ENCODE results near the gene ARHGAP27.

The ARHGAP27 gene

DNA sequence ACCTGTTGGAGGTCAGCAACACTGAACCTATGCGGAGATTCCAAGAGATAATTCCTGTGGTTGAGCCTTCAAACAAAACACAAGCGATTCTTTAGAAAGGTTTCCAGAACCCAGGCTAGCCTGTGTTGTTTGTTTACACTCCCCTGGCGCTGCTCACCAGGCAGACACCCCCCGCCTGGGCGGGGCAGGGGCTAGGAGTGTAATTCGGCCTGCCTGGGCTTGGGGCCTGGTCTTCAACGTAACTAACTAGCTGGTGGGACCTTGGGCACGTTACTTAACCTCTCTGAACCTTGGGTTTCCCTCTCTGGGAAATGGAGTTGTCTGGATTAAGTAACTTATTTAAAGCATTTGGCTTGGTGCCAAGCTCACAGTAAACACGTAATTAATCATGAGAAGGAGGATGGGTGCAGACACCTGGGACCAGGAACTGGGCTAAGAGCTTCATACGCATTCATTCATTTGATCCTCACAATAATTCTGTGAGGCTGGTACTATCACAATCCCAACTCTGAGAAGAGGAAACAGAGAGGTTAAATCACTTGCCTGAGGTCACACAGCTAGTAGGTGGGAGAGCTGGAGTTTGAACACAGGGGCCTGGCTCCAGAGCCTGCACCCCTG, 7.6 kb upstream of the ARHGAP27 start:
- H3K27ac Mint-ChIP-seq = no peak overlapping the region
- H3K27me3 Mint-ChIP-seq = no peaks in the 10 kb centered on the region
- H3K36me3 Mint-ChIP-seq = no peaks in the 10 kb centered on the region
- H3K4me3 Mint-ChIP-seq = no peak overlapping the region
- peaks cover 10% of the 10 kb centered on the region for H3K4me1 Mint-ChIP-seq (ENCODE audit: low read depth)
- H3K9me3 Mint-ChIP-seq (ENCODE audit: low read depth) = no peaks in the 10 kb centered on the region

DNA sequence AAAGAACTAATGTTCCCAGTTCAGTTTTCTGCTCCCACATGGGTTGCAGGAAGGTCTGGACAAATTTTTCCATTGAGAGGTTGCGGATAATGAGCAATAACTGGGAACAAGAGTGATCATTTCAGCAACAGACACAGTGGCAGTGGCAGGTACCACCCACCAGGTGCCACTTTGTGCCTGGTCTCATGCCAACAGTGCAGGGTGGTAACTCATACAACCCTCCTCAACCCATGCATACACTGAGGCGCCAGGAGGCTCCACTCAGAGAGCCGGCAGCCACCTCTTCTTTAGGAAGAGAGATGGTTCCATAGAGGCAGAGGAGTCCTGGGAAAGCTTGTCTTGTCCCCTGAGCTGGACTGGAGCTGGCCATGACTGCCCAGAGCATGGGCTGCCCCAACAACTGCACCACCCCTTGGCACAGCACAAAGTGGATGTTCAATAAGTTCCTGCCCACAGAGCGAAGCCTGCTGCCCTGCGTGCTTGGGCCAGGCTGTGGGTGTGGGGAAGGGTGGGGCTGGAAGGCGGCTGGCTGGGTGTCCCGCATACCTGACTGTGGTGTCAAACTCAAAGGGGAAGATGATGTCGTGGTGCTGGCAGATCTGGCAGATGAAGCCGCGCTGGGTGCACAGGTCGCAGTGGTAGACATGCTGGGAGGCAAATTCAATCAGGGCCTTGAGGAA, 6.4 kb upstream of the ARHGAP27 start:
- Mint-ChIP-seq H3K9me3 (ENCODE audit: low read depth) (no peaks in the 10 kb centered on the region), H3K36me3 (no peaks in the 10 kb centered on the region), H3K4me3 (no peak overlapping the region), H3K27ac (no peak overlapping the region), H3K4me1 (ENCODE audit: low read depth) (peaks cover 9% of the 10 kb centered on the region), H3K27me3 (no peaks in the 10 kb centered on the region)

DNA sequence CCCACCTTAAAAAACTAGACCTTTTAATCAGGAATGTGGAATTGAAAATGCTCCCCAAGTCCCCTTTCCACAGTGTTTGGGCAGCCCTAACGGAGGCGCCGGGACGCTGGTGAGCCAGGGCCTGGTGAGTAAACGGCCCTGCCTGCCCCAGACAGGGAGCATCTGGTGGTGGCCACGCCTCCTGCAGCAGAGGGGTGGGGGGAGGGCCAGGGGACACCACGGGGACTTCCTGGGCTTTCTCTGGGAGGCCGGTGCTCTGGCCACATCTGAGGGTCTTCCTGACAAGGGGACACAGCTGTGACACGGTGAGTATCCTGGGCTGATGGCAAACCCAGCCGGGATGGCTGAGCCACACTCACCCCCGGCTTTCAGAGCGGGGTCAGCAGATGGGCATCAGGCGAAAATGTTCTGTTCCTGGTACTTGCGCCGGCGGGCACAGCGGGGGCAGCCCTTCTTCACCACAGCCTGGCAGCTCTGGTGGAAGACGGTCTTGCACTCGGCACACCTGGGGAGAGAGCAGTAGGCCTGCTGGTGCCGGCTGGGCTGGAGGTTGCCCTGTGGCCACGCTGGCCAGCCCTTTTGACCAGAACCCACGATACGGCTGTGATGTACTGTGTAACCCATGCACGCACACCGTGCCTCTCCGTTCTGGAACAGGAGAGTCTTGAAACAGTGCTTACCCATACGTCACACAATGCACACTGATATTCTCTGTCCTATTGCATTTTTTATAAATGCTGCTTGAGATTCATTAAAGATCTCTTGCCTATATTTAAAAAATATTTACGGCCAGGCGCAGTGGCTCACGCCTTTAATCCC, 5.0 kb upstream of the ARHGAP27 start:
- Mint-ChIP-seq H3K27ac (no peak overlapping the region), H3K4me3 (no peak overlapping the region), H3K4me1 (ENCODE audit: low read depth) (peaks cover 9% of the 10 kb centered on the region), H3K9me3 (ENCODE audit: low read depth) (no peaks in the 10 kb centered on the region), H3K27me3 (no peaks in the 10 kb centered on the region), H3K36me3 (no peaks in the 10 kb centered on the region)

- no peak overlapping the region for H3K27ac Mint-ChIP-seq
- H3K9me3 Mint-ChIP-seq (ENCODE audit: low read depth) = no peaks in the 10 kb centered on the region
- H3K27me3 Mint-ChIP-seq = no peaks in the 10 kb centered on the region
- H3K36me3 Mint-ChIP-seq = no peaks in the 10 kb centered on the region
- H3K4me1 Mint-ChIP-seq (ENCODE audit: low read depth) = peaks cover 9% of the 10 kb centered on the region
- no peak overlapping the region for H3K4me3 Mint-ChIP-seq
Measured at GRCh38 chr17:45436625-45437464, 4.2 kb upstream of the ARHGAP27 start.

GRCh38 chr17:45436161-45436560, 3.5 kb upstream of the ARHGAP27 start:
- H3K9me3 Mint-ChIP-seq (ENCODE audit: low read depth) = no peaks in the 10 kb centered on the region
- no peaks in the 10 kb centered on the region for H3K36me3 Mint-ChIP-seq
- peaks cover 9% of the 10 kb centered on the region for H3K4me1 Mint-ChIP-seq (ENCODE audit: low read depth)
- no peaks in the 10 kb centered on the region for H3K27me3 Mint-ChIP-seq
- H3K27ac Mint-ChIP-seq = no peak overlapping the region
- no peak overlapping the region for H3K4me3 Mint-ChIP-seq

DNA sequence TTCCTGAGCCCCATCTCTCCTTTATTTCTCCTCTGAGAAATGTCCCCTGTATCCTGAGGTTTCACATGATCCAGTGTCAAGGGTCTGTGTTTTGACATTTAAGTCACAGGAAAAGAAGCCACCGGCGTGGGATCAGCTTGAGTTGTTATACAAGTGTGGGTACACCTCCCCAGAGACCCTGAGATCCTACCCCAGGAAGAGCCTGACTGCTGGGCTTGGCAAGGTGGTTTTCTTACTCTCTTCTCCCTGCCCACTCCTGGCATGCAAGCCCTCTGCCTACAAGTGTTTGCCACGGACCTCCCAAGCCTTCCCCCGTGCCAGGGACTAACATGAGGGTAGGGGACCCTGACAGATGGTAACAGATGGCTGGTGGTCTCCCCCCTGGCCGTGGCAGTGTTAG, 2.8 kb upstream of the ARHGAP27 start:
- no peaks in the 10 kb centered on the region for H3K9me3 Mint-ChIP-seq (ENCODE audit: low read depth)

GRCh38 chr17:45433159-45433535, 477 bp upstream of the ARHGAP27 start:
- no peak overlapping the region for H3K27ac Mint-ChIP-seq
- H3K27me3 Mint-ChIP-seq = no peaks in the 10 kb centered on the region
- no peaks in the 10 kb centered on the region for H3K36me3 Mint-ChIP-seq
- H3K4me1 Mint-ChIP-seq (ENCODE audit: low read depth) = peaks cover 18% of the 10 kb centered on the region
- H3K9me3 Mint-ChIP-seq (ENCODE audit: low read depth) = no peaks in the 10 kb centered on the region
- peak overlapping the region; percentile 70 for H3K4me3 Mint-ChIP-seq

More for the DNA sequence above, 2.8 kb upstream of the ARHGAP27 start:
- H3K4me3 Mint-ChIP-seq = no peak overlapping the region
- peaks cover 9% of the 10 kb centered on the region for H3K4me1 Mint-ChIP-seq (ENCODE audit: low read depth)
- no peaks in the 10 kb centered on the region for H3K27me3 Mint-ChIP-seq
- H3K27ac Mint-ChIP-seq = no peak overlapping the region
- H3K36me3 Mint-ChIP-seq = no peaks in the 10 kb centered on the region

DNA sequence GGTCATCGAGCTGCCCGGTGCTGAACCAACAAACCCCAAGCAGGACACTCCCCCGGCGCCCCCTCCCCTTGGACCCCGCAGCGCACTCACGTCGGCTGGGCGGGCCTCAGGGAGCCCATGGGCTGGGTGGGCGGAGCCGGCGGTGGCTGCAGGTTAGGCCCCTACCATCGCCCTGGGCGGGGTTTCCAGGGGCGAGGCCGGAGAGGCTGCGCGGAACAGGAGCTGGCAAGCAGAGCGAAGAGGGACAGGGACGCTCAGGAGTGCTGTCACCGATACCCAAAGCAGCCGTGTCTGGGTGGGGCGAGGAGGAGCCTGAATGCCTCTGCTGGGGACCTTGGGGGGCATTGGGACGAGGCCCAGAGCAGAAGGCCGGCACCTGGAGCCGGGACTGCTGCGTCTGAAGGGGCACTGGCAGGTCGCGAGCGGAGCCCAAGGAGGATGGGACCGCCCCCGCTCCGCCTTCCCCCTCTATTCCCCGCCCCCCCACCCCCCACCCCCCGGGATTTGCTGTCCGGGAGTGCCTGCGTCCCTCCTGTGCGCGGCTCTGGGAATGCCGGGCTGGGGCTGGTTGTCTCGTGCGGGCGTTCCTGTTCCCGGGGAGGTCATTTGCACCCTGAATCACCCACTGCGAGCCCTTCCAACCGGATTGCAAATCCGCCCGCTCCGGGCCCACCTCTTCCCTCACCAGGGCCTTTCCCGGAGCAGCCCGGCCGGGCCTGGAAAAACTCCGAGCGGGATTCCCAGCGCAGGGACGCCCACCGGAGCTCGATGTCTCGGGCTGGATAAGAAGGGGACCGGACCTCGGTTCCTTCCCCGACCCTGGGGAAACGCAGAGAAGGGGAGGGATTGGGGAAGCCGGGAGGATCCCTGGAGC, 902 bp downstream of the ARHGAP27 start:
- H3K27ac Mint-ChIP-seq = no peak overlapping the region
- H3K4me1 Mint-ChIP-seq (ENCODE audit: low read depth) = peaks cover 18% of the 10 kb centered on the region
- no peaks in the 10 kb centered on the region for H3K9me3 Mint-ChIP-seq (ENCODE audit: low read depth)
- no peaks in the 10 kb centered on the region for H3K36me3 Mint-ChIP-seq
- no peaks in the 10 kb centered on the region for H3K27me3 Mint-ChIP-seq
- H3K4me3 Mint-ChIP-seq = peak overlapping the region; percentile 81

DNA sequence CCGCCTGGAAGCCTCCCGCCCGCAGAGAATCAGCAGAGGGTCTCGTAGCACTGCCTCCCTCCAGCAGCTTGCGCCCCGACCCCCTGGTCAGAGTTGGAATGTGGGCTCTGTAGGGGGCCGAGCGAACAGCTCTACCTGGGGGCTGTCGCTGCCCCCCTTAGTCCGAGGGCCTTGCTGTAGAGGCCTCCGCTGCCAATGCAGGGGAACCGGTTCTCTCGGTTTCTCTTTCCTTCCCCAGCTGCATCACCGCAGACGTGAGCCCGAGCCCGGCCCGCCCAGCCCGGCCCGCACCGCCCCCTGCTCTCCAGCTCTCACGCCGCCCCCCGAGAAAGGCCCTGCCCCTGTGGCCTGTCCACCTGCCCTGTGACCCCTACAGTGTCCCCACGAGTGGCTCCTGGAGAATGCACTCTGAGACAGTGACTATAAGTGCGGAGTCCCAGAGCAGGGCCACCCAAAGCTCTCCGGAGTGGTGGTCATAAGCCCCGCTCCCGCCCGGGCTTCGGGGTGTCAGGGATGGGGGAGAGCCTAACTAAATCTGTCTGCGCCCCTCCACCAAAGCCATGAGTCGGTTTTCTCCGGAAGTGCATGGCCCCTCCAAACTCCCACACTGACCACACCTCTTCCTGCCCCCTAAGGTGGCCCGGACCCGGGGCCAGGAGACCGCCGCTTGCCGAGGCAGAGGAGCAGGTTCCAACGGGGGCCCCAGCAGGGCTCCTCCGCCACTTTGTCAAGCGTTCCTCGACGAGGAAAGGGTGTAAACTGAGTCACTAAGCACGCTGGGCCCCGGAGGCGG, 1.7 kb downstream of the ARHGAP27 start:
- no peak overlapping the region for H3K27ac Mint-ChIP-seq
- H3K4me1 Mint-ChIP-seq (ENCODE audit: low read depth) = peaks cover 18% of the 10 kb centered on the region
- H3K36me3 Mint-ChIP-seq = no peaks in the 10 kb centered on the region
- peak overlapping the region; percentile 81 for H3K4me3 Mint-ChIP-seq
- no peaks in the 10 kb centered on the region for H3K27me3 Mint-ChIP-seq
- no peaks in the 10 kb centered on the region for H3K9me3 Mint-ChIP-seq (ENCODE audit: low read depth)

GRCh38 chr17:45430006-45430737, 2.5 kb downstream of the ARHGAP27 start:
- Mint-ChIP-seq H3K27ac (no peak overlapping the region), H3K4me1 (ENCODE audit: low read depth) (peaks cover 18% of the 10 kb centered on the region), H3K9me3 (ENCODE audit: low read depth) (no peaks in the 10 kb centered on the region), H3K4me3 (peak overlapping the region; percentile 81), H3K27me3 (no peaks in the 10 kb centered on the region), H3K36me3 (no peaks in the 10 kb centered on the region)

DNA sequence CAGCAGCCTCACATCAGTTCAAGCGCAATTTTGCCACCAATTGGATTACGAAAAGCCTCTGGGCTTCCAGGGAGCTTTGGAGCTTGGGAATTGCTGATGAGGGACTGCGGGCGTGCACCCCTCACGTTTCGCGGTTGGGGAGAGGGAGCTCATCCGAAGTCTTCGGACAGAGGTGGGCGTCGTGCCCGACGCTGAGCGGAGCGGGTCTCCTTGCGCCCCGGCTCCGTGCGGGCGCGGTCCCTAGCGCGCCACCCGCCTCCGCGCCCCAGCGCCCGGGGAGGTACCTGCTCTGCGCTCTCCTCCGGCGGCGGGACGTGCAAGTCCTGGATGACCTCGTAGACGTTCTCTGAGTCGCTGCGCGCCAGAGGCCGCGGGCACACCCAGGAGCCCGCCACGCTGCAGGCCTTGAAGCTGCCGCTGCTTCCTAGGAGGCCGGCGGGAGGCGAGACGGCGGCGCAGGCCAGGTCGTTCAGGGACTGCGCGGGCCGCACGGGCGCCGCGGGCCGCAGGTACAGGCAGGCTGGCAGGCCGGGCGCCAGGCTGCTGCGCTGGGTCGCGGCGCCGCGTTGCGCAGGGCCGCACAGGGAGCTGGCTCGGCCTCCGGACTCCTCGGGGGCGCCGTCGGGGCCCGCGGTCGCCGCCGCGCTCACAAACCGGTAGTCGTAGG, 3.2 kb downstream of the ARHGAP27 start:
- Mint-ChIP-seq H3K27ac (no peak overlapping the region), H3K9me3 (ENCODE audit: low read depth) (no peaks in the 10 kb centered on the region), H3K4me1 (ENCODE audit: low read depth) (peaks cover 18% of the 10 kb centered on the region), H3K36me3 (no peaks in the 10 kb centered on the region), H3K4me3 (peak overlapping the region; percentile 65), H3K27me3 (no peaks in the 10 kb centered on the region)

DNA sequence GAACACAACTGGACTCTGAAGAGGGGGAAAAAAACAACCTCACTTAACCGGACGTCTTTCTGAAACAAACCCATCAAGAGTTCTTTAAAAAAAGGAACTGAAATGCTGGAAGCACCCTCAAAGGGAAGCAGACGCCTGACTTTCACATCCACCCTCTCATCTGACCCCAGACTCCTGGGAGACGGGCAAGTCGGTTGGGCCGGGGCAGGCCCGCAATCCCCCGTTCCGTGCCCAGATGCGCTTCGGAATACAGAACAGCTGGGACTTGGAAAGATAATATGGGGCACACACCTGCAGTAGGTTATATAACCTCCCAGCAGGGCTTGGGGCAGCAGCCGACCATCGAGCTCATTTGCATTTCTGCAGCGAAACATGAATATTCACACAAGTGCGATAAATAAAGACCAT, 3.7 kb downstream of the ARHGAP27 start:
- no peaks in the 10 kb centered on the region for H3K36me3 Mint-ChIP-seq
- no peak overlapping the region for H3K27ac Mint-ChIP-seq
- H3K27me3 Mint-ChIP-seq = no peaks in the 10 kb centered on the region
- peaks cover 18% of the 10 kb centered on the region for H3K4me1 Mint-ChIP-seq (ENCODE audit: low read depth)
- no peaks in the 10 kb centered on the region for H3K9me3 Mint-ChIP-seq (ENCODE audit: low read depth)
- H3K4me3 Mint-ChIP-seq = peak overlapping the region; percentile 65

Measured in activated naive CD8-positive, alpha-beta T cell (primary cell).